ENCODE results near the gene RSU1. TPM values are rescaled to one million over a fixed set of nuclear protein-coding genes. Genes with fewer than 3 reads are reported as not detected.

RSU1 gene
- total RNA-seq = 10 to 100 TPM; 56.7 to 59.5 TPM

DNA sequence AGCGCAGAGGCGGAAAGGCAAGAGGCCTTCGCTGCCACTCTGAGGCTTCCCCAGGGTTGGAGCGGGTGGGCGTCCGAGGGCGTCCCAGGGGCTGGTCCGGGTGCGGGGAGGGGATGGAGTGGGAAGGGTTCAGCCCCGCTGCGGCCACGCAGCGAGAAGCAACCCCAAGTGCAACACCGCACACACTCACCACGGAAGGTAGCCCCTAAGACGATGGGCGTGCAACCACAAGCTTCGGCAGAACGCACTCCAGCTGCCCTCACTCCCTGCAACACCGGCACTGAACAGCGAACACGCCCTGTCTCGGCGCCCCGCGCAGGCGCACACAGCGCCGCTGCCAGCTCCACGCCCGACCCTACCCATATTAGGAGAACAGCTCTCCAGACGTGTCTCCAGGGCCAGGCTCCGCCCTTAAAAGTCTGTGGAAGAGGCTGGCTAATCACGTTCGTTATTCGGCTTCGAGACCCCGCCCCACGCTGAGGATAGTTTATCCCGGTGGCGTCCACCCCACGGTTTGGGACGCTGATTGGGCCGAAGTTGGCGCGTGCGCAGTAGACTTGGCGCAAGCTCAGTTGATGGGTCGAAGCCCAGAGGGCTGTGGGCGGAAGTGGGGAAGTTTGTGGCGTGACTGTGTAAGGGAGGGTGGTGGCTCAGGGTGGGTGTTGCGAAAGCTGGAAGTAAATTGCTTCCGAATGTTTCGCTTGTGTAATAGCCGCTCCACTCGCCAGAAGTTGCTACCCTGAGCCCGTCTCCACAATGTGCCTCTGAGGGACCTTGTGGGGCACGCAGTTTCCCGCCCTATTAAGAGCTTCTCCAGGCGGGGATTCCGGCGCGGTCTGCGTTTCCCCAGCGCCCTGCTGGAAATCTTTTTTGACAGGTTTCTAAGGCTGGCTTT is at the start of gene RSU1:
RSU1 (minus strand) TSS at position 300 of the 895 bp plus-strand sequence. CDS start 343 bp downstream, outside the sequence.
- Mint-ChIP-seq H3K4me3 (peak within 1 kb of the TSS; percentile 92), H3K27me3 (peaks cover 4% of the 10 kb centered on the region), H3K36me3 (peaks cover 22% of the 10 kb centered on the region), H3K27ac (peak within 1 kb of the TSS; percentile 91), H3K9me3 (peaks cover 8% of the 10 kb centered on the region), H3K4me1 (peaks cover 26% of the 10 kb centered on the region)
- DNase-seq = peak; percentile 99

DNA sequence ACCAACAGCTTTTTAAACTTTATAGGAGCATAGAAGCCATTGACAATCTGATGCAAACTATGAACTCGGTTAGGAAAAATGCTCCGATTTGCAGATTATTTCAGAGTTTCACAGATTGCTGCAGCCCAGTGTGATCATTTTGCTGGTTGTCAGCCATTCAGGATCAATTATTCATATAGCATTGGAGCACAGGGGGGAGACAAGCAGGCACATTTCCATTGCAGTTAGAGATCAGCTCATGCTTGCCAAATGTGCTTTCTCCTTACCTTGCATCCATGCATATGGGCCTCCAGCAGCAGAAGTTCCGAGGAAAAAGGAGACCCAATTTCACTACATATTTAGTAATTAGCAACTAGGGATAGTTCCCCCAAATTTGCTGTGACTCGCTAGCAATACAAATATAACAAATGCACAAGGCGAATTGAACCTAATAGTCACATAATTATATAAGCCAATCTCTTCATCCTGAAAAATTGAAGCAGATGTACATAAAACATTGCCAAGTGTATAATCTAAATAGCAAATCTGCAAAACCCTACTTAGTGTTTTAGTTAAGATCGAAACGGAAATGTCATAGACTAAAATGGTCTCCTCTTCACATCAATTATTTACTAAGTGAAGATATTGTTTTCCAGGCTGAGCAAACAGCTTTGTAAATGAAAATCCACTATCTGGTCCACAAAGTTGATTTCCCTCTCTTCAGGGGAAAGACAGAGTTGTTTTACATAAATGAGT is 49.5 kb upstream of the RSU1 start:
- Mint-ChIP-seq H3K9me3 (no peaks in the 10 kb centered on the region), H3K27ac (no peak overlapping the region), H3K4me1 (no peaks in the 10 kb centered on the region), H3K4me3 (no peak overlapping the region), H3K36me3 (peaks cover 4% of the 10 kb centered on the region), H3K27me3 (no peaks in the 10 kb centered on the region)
- DNase-seq = no peak

GRCh38 chr10:16865766-16866165 is 48.5 kb upstream of the RSU1 start:
- Mint-ChIP-seq H3K36me3 (peaks cover 4% of the 10 kb centered on the region), H3K4me1 (no peaks in the 10 kb centered on the region), H3K4me3 (no peak overlapping the region), H3K27me3 (no peaks in the 10 kb centered on the region), H3K27ac (no peak overlapping the region), H3K9me3 (peaks cover 2% of the 10 kb centered on the region)
- no peak for DNase-seq

DNA sequence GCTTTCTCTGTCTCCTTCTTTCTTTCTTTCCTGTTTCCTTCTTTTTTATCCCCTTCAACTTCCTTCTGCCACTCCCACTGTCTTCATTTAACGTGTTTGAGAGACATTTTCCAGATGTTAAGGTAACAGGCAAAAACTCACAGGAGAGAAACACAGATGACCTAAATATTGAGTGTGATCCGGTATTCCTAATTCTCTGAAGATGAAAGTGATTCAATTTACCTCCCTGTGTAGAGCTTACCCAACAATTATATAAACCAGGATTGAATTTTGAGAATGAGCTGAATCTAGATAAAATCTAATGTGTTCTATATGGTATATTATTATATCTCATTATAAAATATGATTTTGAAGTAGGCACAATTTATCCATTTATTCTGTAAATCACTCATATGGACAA is 46.5 kb upstream of the RSU1 start:
- Mint-ChIP-seq H3K27me3 (no peaks in the 10 kb centered on the region), H3K27ac (no peak overlapping the region), H3K9me3 (peaks cover 5% of the 10 kb centered on the region), H3K36me3 (peaks cover 6% of the 10 kb centered on the region), H3K4me1 (no peaks in the 10 kb centered on the region), H3K4me3 (no peak overlapping the region)
- no peak for DNase-seq

GRCh38 chr10:16857419-16857818 is 40.2 kb upstream of the RSU1 start:
- peaks cover 5% of the 10 kb centered on the region for H3K9me3 Mint-ChIP-seq
- H3K36me3 Mint-ChIP-seq = peaks cover 6% of the 10 kb centered on the region
- H3K27me3 Mint-ChIP-seq = no peaks in the 10 kb centered on the region
- DNase-seq = no peak
- H3K27ac Mint-ChIP-seq = no peak overlapping the region
- no peak overlapping the region for H3K4me3 Mint-ChIP-seq
- H3K4me1 Mint-ChIP-seq = no peaks in the 10 kb centered on the region

DNA sequence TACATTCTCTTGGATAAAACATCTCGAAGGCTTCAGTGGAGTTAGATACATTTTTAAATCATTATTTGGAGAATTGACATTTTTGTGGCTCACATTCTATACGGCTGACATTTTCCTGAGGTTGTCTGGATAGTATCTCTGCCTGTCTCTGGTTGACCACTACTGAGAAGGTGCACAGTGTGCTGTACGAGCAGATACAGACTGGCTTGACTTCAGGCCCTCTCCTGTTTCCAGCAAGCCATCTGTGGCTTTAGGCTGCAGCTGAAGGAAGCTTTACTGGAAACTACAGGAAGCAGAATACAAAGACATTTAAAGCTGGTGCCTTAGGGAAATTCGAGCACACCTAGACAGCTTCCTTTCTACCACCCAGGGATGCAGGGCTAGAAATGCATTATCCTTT is 39.3 kb upstream of the RSU1 start:
- H3K27me3 Mint-ChIP-seq = no peaks in the 10 kb centered on the region
- peaks cover 4% of the 10 kb centered on the region for H3K9me3 Mint-ChIP-seq
- H3K4me1 Mint-ChIP-seq = no peaks in the 10 kb centered on the region
- DNase-seq = no peak
- peaks cover 2% of the 10 kb centered on the region for H3K36me3 Mint-ChIP-seq
- no peak overlapping the region for H3K27ac Mint-ChIP-seq
- no peak overlapping the region for H3K4me3 Mint-ChIP-seq

- H3K4me1 Mint-ChIP-seq = no peaks in the 10 kb centered on the region
- peaks cover 3% of the 10 kb centered on the region for H3K9me3 Mint-ChIP-seq
- H3K27me3 Mint-ChIP-seq = no peaks in the 10 kb centered on the region
- no peak overlapping the region for H3K27ac Mint-ChIP-seq
- peaks cover 2% of the 10 kb centered on the region for H3K36me3 Mint-ChIP-seq
- DNase-seq = no peak
- no peak overlapping the region for H3K4me3 Mint-ChIP-seq
Measured at GRCh38 chr10:16856092-16856491, 38.9 kb upstream of the RSU1 start.

DNA sequence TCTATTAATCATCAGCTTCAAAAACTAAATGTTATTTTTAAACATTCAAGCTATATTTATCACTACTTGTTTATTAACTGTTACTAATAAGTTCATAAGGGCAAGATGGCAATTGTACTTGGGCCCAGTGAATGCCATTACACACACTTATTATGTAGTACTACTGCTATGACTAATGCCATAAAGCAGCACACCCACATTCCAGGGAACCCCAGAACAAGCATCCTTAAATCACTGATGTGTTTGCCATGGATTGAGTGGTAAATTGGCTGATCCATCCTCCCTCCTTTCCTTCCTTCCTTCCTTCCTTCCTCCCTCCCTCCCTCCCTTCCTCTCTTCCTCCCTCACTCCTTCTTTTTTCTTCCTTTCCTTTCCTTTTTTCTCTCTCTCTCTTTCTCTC is 37.4 kb upstream of the RSU1 start:
- DNase-seq = no peak
- Mint-ChIP-seq H3K36me3 (peaks cover 2% of the 10 kb centered on the region), H3K27me3 (no peaks in the 10 kb centered on the region), H3K4me1 (no peaks in the 10 kb centered on the region), H3K27ac (no peak overlapping the region), H3K4me3 (no peak overlapping the region), H3K9me3 (peaks cover 1% of the 10 kb centered on the region)

DNA sequence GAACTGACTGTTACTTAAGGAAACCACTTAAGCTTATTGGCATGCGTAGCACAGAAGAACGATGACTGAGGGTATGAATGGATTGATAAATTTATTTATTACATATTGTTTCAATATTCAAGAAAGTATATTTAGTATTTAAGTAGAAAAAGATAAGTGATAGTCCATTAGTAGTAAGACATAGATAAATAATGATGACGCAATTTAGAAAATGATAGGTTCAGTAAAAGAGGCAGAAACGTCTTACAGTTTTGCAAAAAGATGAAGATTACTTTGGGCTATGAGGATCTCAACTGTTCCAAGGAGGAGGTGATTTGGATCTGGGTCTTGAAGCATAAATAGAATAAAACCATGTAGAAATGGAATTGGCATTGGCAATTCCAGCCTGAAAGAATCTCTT is 36.6 kb upstream of the RSU1 start:
- Mint-ChIP-seq H3K4me3 (no peak overlapping the region), H3K36me3 (no peaks in the 10 kb centered on the region), H3K27ac (no peak overlapping the region), H3K27me3 (no peaks in the 10 kb centered on the region), H3K9me3 (no peaks in the 10 kb centered on the region), H3K4me1 (no peaks in the 10 kb centered on the region)
- no peak for DNase-seq

DNA sequence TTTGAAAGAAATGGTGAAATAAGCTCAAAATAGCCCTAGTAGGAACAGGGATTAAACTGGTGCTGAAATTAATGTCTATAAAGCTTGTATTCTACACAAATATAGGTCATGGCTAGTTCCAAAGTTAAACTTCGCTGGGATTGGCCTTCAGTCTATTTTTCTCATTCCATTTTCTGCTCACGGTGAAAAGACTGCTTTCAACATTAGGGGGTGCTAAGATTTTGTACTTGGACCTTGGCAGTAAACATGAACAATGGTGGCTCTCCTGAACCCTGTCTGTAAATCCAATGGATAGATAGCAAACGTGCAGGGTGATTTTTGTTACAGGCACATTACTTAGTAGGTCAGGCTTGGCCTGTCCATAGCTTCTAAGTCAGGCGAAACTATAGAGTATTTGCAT is 36.0 kb upstream of the RSU1 start:
- no peaks in the 10 kb centered on the region for H3K4me1 Mint-ChIP-seq
- no peak overlapping the region for H3K4me3 Mint-ChIP-seq
- DNase-seq = no peak
- no peak overlapping the region for H3K27ac Mint-ChIP-seq
- no peaks in the 10 kb centered on the region for H3K27me3 Mint-ChIP-seq
- H3K9me3 Mint-ChIP-seq = no peaks in the 10 kb centered on the region
- H3K36me3 Mint-ChIP-seq = no peaks in the 10 kb centered on the region

DNA sequence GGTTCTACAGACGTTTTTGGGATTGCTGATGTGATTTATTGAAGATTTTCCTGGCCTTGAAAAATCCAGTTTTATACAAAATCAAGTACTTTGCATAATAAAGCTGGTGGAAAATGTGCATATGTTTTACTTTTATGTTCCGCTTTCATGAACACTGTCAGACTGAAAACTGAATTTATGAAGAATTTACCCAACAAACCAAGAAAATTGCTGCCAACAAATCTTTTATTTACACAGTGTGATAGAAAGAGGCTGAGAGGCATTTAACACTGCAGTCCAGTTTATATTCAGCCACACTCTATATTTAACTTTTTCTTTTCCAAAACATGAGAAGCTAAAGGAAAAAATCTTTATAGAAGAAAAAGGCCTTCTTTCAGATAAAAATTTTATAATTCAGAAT is 35.4 kb upstream of the RSU1 start:
- Mint-ChIP-seq H3K4me1 (no peaks in the 10 kb centered on the region), H3K36me3 (no peaks in the 10 kb centered on the region), H3K27ac (no peak overlapping the region), H3K27me3 (no peaks in the 10 kb centered on the region), H3K4me3 (no peak overlapping the region), H3K9me3 (no peaks in the 10 kb centered on the region)
- DNase-seq = no peak

GRCh38 chr10:16848562-16849154 is 31.4 kb upstream of the RSU1 start:
- Mint-ChIP-seq H3K36me3 (no peaks in the 10 kb centered on the region), H3K9me3 (no peaks in the 10 kb centered on the region), H3K4me3 (no peak overlapping the region), H3K27ac (no peak overlapping the region), H3K27me3 (no peaks in the 10 kb centered on the region), H3K4me1 (no peaks in the 10 kb centered on the region)
- DNase-seq = no peak

DNA sequence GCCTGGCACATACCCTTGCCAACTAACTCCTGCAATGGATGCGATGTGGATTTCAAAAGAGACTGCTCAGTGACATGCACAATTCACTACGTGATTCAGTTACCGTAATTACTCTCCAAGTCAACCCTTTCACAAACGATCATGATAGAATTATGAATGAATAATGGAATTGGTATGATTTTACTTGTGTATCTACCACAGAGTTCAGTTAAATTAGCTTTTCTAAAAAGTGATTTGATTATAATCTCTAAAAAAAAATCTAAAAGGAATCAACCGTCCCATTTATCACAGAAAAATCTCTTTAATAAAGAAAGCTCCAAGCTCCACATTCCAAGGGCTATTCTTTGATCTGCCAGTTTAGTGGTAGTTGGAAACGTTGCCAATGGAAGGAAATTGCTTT is 30.4 kb upstream of the RSU1 start:
- no peak for DNase-seq
- no peaks in the 10 kb centered on the region for H3K36me3 Mint-ChIP-seq
- no peaks in the 10 kb centered on the region for H3K27me3 Mint-ChIP-seq
- no peaks in the 10 kb centered on the region for H3K9me3 Mint-ChIP-seq
- H3K4me3 Mint-ChIP-seq = no peak overlapping the region
- peaks cover 4% of the 10 kb centered on the region for H3K4me1 Mint-ChIP-seq
- no peak overlapping the region for H3K27ac Mint-ChIP-seq

DNA sequence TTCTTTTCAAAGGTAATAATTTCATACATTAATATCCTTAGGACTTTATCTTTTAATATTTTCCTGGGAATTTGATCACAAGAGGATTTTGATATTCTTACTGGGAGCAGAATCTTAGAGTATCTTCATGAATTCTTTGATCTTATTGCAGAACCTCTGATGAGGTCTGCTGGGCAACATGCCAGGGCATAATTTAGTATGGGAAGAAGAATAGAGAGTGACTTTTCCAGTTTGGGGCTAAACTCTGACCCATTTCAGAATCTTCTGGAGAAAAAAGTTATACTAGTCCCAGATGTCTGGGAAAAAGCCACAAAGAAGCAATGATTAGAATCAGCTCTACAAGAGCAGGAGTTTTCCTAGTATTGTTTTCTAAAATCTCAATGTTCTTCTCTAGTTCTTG is 28.0 kb upstream of the RSU1 start:
- no peak overlapping the region for H3K4me3 Mint-ChIP-seq
- DNase-seq = no peak
- no peaks in the 10 kb centered on the region for H3K36me3 Mint-ChIP-seq
- H3K27ac Mint-ChIP-seq = no peak overlapping the region
- H3K4me1 Mint-ChIP-seq = peaks cover 4% of the 10 kb centered on the region
- no peaks in the 10 kb centered on the region for H3K9me3 Mint-ChIP-seq
- H3K27me3 Mint-ChIP-seq = no peaks in the 10 kb centered on the region

DNA sequence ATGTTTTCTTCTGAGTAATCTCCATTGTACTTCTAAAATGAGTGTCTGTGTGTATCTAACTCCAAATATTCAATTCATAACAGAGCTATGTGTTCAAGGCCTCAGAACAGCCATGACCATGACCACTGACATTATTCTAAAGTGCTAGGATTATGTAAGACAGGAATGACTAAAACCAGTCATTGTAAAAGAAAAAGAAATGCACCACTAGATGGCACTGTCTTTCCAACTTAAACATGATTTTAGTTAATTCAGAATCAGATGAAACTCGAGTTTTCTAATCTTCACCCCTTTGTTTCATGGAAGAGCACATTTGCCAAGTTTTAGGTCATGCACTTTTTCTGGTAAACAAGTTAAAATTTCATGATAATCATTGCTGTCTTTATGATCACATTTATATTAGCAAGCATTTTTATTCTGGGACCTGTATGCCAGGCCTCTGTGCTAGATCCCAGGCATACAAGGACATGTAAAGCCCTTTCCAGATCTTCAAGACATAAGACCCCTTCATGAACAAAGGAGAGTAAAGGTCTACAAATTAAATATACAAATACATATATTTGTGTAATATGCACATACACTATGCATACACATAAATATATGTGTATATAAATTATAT is 26.1 kb upstream of the RSU1 start:
- no peaks in the 10 kb centered on the region for H3K27me3 Mint-ChIP-seq
- H3K36me3 Mint-ChIP-seq = peaks cover 6% of the 10 kb centered on the region
- peaks cover 4% of the 10 kb centered on the region for H3K4me1 Mint-ChIP-seq
- H3K4me3 Mint-ChIP-seq = no peak overlapping the region
- no peak overlapping the region for H3K27ac Mint-ChIP-seq
- no peaks in the 10 kb centered on the region for H3K9me3 Mint-ChIP-seq
- DNase-seq = no peak

Measured in activated naive CD8-positive, alpha-beta T cell treated with anti-CD3 and anti-CD28 coated beads for 36 hours (primary cell).